ENCODE data around the gene GPAT3.

Gene GPAT3

DNA sequence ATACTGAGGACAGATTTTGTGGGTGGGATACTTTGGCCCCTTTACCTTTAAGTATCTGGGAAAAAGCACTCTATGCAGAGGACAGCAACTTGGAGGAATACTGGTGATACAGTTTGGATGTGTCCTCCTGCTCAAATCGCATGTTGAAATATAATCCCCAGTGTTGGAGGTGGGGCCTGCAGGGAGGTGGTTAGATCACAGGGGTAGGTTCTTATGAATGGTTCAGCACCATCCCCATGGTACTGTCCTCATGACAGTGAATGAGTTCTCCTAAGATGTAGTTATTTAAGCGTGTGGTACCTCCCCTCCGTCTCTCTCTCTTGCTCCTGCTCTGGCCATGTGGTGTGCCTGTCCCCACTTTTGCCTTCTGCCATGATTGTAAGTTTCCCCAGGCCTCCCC, 24.6 kb downstream of the GPAT3 start:
- no peak for DNase-seq
- Histone ChIP-seq H3K4me3 (ENCODE audit: control insufficient read depth in 1 of 7, extremely low read depth in 1 of 7, insufficient read depth in 4 of 7, low read depth in 2 of 7, low read length in 6 of 7) (no peak overlapping the region), H3K27me3 (replicated peaks in 2 of 5; ENCODE audit: control insufficient read depth in 4 of 5, insufficient read depth in 5 of 5, low read length in 4 of 5) (no peaks in the 10 kb centered on the region), H3K27ac (ENCODE audit: insufficient read depth in 1 of 2, low read depth in 1 of 2, low read length in 2 of 2, poor library complexity in 1 of 2, severe bottlenecking in 2 of 2) (no peak overlapping the region), H3K9me3 (ENCODE audit: control extremely low read depth in 1 of 5, control insufficient read depth in 4 of 5, insufficient read depth in 2 of 5, low read depth in 1 of 5, low read length in 4 of 5) (no peaks in the 10 kb centered on the region), H3K36me3 (ENCODE audit: control insufficient read depth in 4 of 4, insufficient read depth in 4 of 4, low read length in 3 of 4) (peaks cover 0 to 4% (median 0%) of the 10 kb centered on the region in 4 experiments), H3K4me1 (ENCODE audit: control extremely low read depth in 1 of 4, control insufficient read depth in 4 of 4, insufficient read depth in 4 of 4, low read length in 3 of 4) (peaks cover 17 to 56% (median 44%) of the 10 kb centered on the region in 4 experiments)
- ChIA-PET CTCF (interaction anchor here (1.2 kb wide), 1 partner anchor 21 kb away, joined by 3 read pairs; no protein-coding TSS in a partner anchor), POLR2A (no interaction called here)
- 88% methylated on average over 3 of the region's 3 CpGs for WGBS (ENCODE audit: insufficient coverage)

- no peaks in the 10 kb centered on the region for H3K27me3 ChIP-seq (replicated peaks in 2 of 5; ENCODE audit: control insufficient read depth in 4 of 5, insufficient read depth in 5 of 5, low read length in 4 of 5)
- ChIA-PET CTCF (no interaction called here), POLR2A (no interaction called here)
- peak in 2 of 3 donors; percentile 64 to 72 for DNase-seq
- H3K27ac ChIP-seq (ENCODE audit: insufficient read depth in 1 of 2, low read depth in 1 of 2, low read length in 2 of 2, poor library complexity in 1 of 2, severe bottlenecking in 2 of 2) = no peak overlapping the region
- no peaks in the 10 kb centered on the region for H3K9me3 ChIP-seq (ENCODE audit: control extremely low read depth in 1 of 5, control insufficient read depth in 4 of 5, insufficient read depth in 2 of 5, low read depth in 1 of 5, low read length in 4 of 5)
- H3K36me3 ChIP-seq (ENCODE audit: control insufficient read depth in 4 of 4, insufficient read depth in 4 of 4, low read length in 3 of 4) = peaks cover 0 to 4% (median 0%) of the 10 kb centered on the region in 4 experiments
- H3K4me1 ChIP-seq (ENCODE audit: control extremely low read depth in 1 of 4, control insufficient read depth in 4 of 4, insufficient read depth in 4 of 4, low read length in 3 of 4) = peaks cover 11 to 48% (median 36%) of the 10 kb centered on the region in 4 experiments
- H3K4me3 ChIP-seq (ENCODE audit: control insufficient read depth in 1 of 7, extremely low read depth in 1 of 7, insufficient read depth in 4 of 7, low read depth in 2 of 7, low read length in 6 of 7) = no peak overlapping the region
- no CpG with 5 or more reads among the region's 2 CpGs for WGBS (ENCODE audit: insufficient coverage)
Observed at GRCh38 chr4:83561381-83561780, 25.5 kb downstream of the GPAT3 start.

GRCh38 chr4:83563998-83564397, 28.1 kb downstream of the GPAT3 start:
- Histone ChIP-seq H3K27ac (ENCODE audit: insufficient read depth in 1 of 2, low read depth in 1 of 2, low read length in 2 of 2, poor library complexity in 1 of 2, severe bottlenecking in 2 of 2) (no peak overlapping the region), H3K9me3 (ENCODE audit: control extremely low read depth in 1 of 5, control insufficient read depth in 4 of 5, insufficient read depth in 2 of 5, low read depth in 1 of 5, low read length in 4 of 5) (no peaks in the 10 kb centered on the region), H3K4me1 (ENCODE audit: control extremely low read depth in 1 of 4, control insufficient read depth in 4 of 4, insufficient read depth in 4 of 4, low read length in 3 of 4) (peaks cover 0 to 23% (median 16%) of the 10 kb centered on the region in 4 experiments), H3K27me3 (replicated peaks in 2 of 5; ENCODE audit: control insufficient read depth in 4 of 5, insufficient read depth in 5 of 5, low read length in 4 of 5) (no peaks in the 10 kb centered on the region), H3K36me3 (ENCODE audit: control insufficient read depth in 4 of 4, insufficient read depth in 4 of 4, low read length in 3 of 4) (peaks cover 0 to 4% (median 0%) of the 10 kb centered on the region in 4 experiments), H3K4me3 (ENCODE audit: control insufficient read depth in 1 of 7, extremely low read depth in 1 of 7, insufficient read depth in 4 of 7, low read depth in 2 of 7, low read length in 6 of 7) (no peak overlapping the region)
- POLR2A ChIA-PET = no interaction called here
- DNase-seq = peak; percentile 27 to 75 (median 58)
- no CpG with 5 or more reads among the region's 1 CpG for WGBS (ENCODE audit: insufficient coverage)
- CTCF ChIA-PET = interaction anchor here (1.0 kb wide), 1 partner anchor 27 kb away, joined by 3 read pairs; no protein-coding TSS in a partner anchor

GRCh38 chr4:83568062-83568461, 32.2 kb downstream of the GPAT3 start:
- no peak for DNase-seq
- H3K4me1 ChIP-seq (ENCODE audit: control extremely low read depth in 1 of 4, control insufficient read depth in 4 of 4, insufficient read depth in 4 of 4, low read length in 3 of 4) = peaks cover 0 to 14% (median 8%) of the 10 kb centered on the region in 4 experiments
- H3K27ac ChIP-seq (ENCODE audit: insufficient read depth in 1 of 2, low read depth in 1 of 2, low read length in 2 of 2, poor library complexity in 1 of 2, severe bottlenecking in 2 of 2) = no peak overlapping the region
- POLR2A ChIA-PET = no interaction called here
- no peak overlapping the region for H3K4me3 ChIP-seq (ENCODE audit: control insufficient read depth in 1 of 7, extremely low read depth in 1 of 7, insufficient read depth in 4 of 7, low read depth in 2 of 7, low read length in 6 of 7)
- 100% methylated on average over 1 of the region's 3 CpGs for WGBS (ENCODE audit: insufficient coverage)
- H3K27me3 ChIP-seq (replicated peaks in 2 of 5; ENCODE audit: control insufficient read depth in 4 of 5, insufficient read depth in 5 of 5, low read length in 4 of 5) = no peaks in the 10 kb centered on the region
- CTCF ChIA-PET = no interaction called here
- peaks cover 0 to 5% (median 0%) of the 10 kb centered on the region in 4 experiments for H3K36me3 ChIP-seq (ENCODE audit: control insufficient read depth in 4 of 4, insufficient read depth in 4 of 4, low read length in 3 of 4)
- H3K9me3 ChIP-seq (ENCODE audit: control extremely low read depth in 1 of 5, control insufficient read depth in 4 of 5, insufficient read depth in 2 of 5, low read depth in 1 of 5, low read length in 4 of 5) = no peaks in the 10 kb centered on the region

DNA sequence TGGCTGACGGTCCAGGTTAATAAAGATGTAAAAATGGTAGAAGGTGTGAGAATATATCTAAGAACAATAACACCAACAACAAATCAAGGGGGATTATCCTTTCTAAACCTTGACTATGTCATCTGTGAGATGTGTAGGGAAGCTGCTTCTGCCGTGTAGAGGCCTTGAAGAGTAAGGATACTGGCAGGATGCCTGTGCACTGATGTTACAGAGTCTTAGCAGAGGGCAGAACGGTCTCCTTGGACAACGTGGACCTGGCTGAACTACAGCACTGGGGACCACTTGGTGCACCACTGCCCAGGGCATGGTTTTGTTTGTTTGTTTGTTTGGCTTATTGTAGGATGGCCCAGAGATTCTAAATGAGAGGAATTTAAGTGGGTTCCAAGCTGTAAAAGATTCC, 33.5 kb downstream of the GPAT3 start:
- Histone ChIP-seq H3K4me3 (ENCODE audit: control insufficient read depth in 1 of 7, extremely low read depth in 1 of 7, insufficient read depth in 4 of 7, low read depth in 2 of 7, low read length in 6 of 7) (no peak overlapping the region), H3K27ac (ENCODE audit: insufficient read depth in 1 of 2, low read depth in 1 of 2, low read length in 2 of 2, poor library complexity in 1 of 2, severe bottlenecking in 2 of 2) (no peak overlapping the region), H3K4me1 (ENCODE audit: control extremely low read depth in 1 of 4, control insufficient read depth in 4 of 4, insufficient read depth in 4 of 4, low read length in 3 of 4) (peaks cover 0 to 6% (median 5%) of the 10 kb centered on the region in 4 experiments), H3K27me3 (replicated peaks in 2 of 5; ENCODE audit: control insufficient read depth in 4 of 5, insufficient read depth in 5 of 5, low read length in 4 of 5) (no peaks in the 10 kb centered on the region), H3K36me3 (ENCODE audit: control insufficient read depth in 4 of 4, insufficient read depth in 4 of 4, low read length in 3 of 4) (peaks cover 0 to 5% (median 0%) of the 10 kb centered on the region in 4 experiments), H3K9me3 (ENCODE audit: control extremely low read depth in 1 of 5, control insufficient read depth in 4 of 5, insufficient read depth in 2 of 5, low read depth in 1 of 5, low read length in 4 of 5) (no peaks in the 10 kb centered on the region)
- 100% methylated on average over 1 of the region's 4 CpGs for WGBS (ENCODE audit: insufficient coverage)
- no peak for DNase-seq
- ChIA-PET CTCF (interaction anchor here (0.8 kb wide), 1 partner anchor 1948 kb away, joined by 3 read pairs; no protein-coding TSS in a partner anchor), POLR2A (no interaction called here)

GRCh38 chr4:83569987-83570386, 34.1 kb downstream of the GPAT3 start:
- H3K4me1 ChIP-seq (ENCODE audit: control extremely low read depth in 1 of 4, control insufficient read depth in 4 of 4, insufficient read depth in 4 of 4, low read length in 3 of 4) = peaks cover 0 to 5% (median 4%) of the 10 kb centered on the region in 4 experiments
- DNase-seq = peak in 2 of 3 donors; percentile 51 to 60
- no peak overlapping the region for H3K4me3 ChIP-seq (ENCODE audit: control insufficient read depth in 1 of 7, extremely low read depth in 1 of 7, insufficient read depth in 4 of 7, low read depth in 2 of 7, low read length in 6 of 7)
- H3K9me3 ChIP-seq (ENCODE audit: control extremely low read depth in 1 of 5, control insufficient read depth in 4 of 5, insufficient read depth in 2 of 5, low read depth in 1 of 5, low read length in 4 of 5) = no peaks in the 10 kb centered on the region
- no peaks in the 10 kb centered on the region for H3K27me3 ChIP-seq (replicated peaks in 2 of 5; ENCODE audit: control insufficient read depth in 4 of 5, insufficient read depth in 5 of 5, low read length in 4 of 5)
- no peak overlapping the region for H3K27ac ChIP-seq (ENCODE audit: insufficient read depth in 1 of 2, low read depth in 1 of 2, low read length in 2 of 2, poor library complexity in 1 of 2, severe bottlenecking in 2 of 2)
- ChIA-PET CTCF (interaction anchor here (0.8 kb wide), 1 partner anchor 1949 kb away, joined by 3 read pairs; no protein-coding TSS in a partner anchor), POLR2A (interaction anchor here (0.6 kb wide), 1 partner anchor 117 kb away, joined by 3 read pairs; no protein-coding TSS in a partner anchor)
- peaks cover 0 to 5% (median 0%) of the 10 kb centered on the region in 4 experiments for H3K36me3 ChIP-seq (ENCODE audit: control insufficient read depth in 4 of 4, insufficient read depth in 4 of 4, low read length in 3 of 4)
- WGBS (ENCODE audit: insufficient coverage) = 79% methylated on average over 4 of the region's 5 CpGs

GRCh38 chr4:83572848-83573247, 36.9 kb downstream of the GPAT3 start:
- Histone ChIP-seq H3K9me3 (ENCODE audit: control extremely low read depth in 1 of 5, control insufficient read depth in 4 of 5, insufficient read depth in 2 of 5, low read depth in 1 of 5, low read length in 4 of 5) (no peaks in the 10 kb centered on the region), H3K4me3 (ENCODE audit: control insufficient read depth in 1 of 7, extremely low read depth in 1 of 7, insufficient read depth in 4 of 7, low read depth in 2 of 7, low read length in 6 of 7) (no peak overlapping the region), H3K36me3 (ENCODE audit: control insufficient read depth in 4 of 4, insufficient read depth in 4 of 4, low read length in 3 of 4) (peaks cover 0 to 5% (median 0%) of the 10 kb centered on the region in 4 experiments), H3K27ac (ENCODE audit: insufficient read depth in 1 of 2, low read depth in 1 of 2, low read length in 2 of 2, poor library complexity in 1 of 2, severe bottlenecking in 2 of 2) (no peak overlapping the region), H3K4me1 (ENCODE audit: control extremely low read depth in 1 of 4, control insufficient read depth in 4 of 4, insufficient read depth in 4 of 4, low read length in 3 of 4) (peaks cover 0 to 5% (median 4%) of the 10 kb centered on the region in 4 experiments), H3K27me3 (replicated peaks in 2 of 5; ENCODE audit: control insufficient read depth in 4 of 5, insufficient read depth in 5 of 5, low read length in 4 of 5) (no peaks in the 10 kb centered on the region)
- CTCF ChIA-PET = interaction anchor here (1.6 kb wide), 1 partner anchor 12 kb away, joined by 4 read pairs; no protein-coding TSS in a partner anchor
- DNase-seq = no peak
- WGBS (ENCODE audit: insufficient coverage) = no CpG with 5 or more reads among the region's 3 CpGs
- POLR2A ChIA-PET = no interaction called here

Data from common myeloid progenitor, CD34-positive (primary cell).